GM23248 (cell line): ENCODE data around the gene SYAP1.

Experiments
- EZH2 ChIP-seq: fragments of 200-600 bp; sonication (generic); IDR thresholded peaks from 2 replicates; pipeline ENCODE4 v1.6.1; 2018; ENCODE audit warnings: antibody characterized with exemption, mild to moderate bottlenecking; ENCODE audit not compliant: insufficient read depth, poor library complexity, severe bottlenecking
- EZH2phosphoT487 ChIP-seq: fragments of 200-600 bp; sonication (generic); IDR thresholded peaks from 2 replicates; pipeline ENCODE4 v1.6.1; 2018; ENCODE audit warnings: antibody characterized with exemption, moderate library complexity, mild to moderate bottlenecking, low read depth; ENCODE audit not compliant: insufficient read depth

GRCh38 chrX:16772460-16772859, 53.0 kb downstream of the SYAP1 start:
- TF ChIP-seq EZH2phosphoT487 (no peak), EZH2 (no peak)
